Amniotic epithelial cell (primary cell): Measurements from ENCODE around the gene MICALL2.
"Not testable (repeated sequence)": the region's sequence is repeated elsewhere in the genome, so short reads cannot be mapped to it uniquely, and the experiment has no call there.

ENCODE experiments used
- DNase-seq: peaks from one replicate; pipeline ENCODE4 v3.0.0-alpha.2; 2010; ENCODE audit warnings: low read depth

MICALL2 gene

DNA sequence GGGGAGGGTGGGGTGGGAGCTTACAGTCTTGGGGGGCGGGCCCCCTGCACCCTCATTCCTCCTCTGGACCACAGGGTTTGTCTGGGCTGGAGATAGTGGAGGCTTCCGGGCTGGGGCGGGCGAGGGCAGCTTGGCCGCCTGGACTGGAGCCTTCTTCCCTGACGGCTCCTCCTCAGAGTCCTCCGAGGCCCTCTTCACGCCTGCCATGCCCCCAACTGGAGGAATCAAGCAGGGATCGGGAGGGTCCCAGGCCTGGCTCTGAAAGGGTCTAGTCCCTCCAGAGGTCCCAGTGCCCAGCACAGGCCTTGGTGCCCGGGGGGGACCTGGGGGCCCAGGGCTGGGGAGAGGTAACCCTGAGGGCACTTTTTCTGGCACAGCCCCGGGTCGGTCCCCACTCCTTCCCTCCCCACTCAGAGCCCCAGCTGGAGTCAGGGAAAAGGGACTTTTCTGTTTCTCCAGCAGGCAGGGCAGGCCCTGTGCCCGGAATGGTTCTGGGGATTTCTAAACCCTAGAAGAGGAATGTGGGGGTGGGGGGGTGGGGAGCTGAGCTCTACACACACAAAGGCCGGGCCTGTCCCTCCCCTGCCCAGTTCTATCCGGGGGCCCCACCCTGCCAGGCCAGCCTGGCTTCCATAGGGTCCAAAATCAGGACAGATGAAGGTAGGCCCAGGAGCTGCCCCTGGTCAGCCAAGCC lies 11.6 kb downstream of the MICALL2 start:
- no peak for DNase-seq

DNA sequence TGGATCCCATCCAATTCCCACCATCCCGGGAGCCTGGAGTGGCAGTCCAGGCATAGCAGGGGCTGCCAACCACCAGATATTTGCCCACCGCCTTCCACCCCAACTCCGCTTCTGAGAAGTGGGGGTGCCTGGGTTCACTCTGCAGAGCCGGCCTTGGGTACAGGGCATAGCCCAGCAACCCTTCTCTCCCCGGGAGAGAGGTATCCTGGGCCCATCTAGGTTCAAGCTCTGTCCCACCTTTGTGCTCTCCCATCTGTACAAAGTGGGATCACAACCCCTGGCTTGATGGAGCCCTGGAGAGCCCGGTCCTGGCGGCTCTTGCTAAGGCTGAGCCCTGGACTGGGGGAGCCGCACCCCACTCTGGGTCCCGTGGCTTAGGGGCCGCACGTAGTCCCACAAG lies 12.2 kb downstream of the MICALL2 start:
- no peak for DNase-seq

DNA sequence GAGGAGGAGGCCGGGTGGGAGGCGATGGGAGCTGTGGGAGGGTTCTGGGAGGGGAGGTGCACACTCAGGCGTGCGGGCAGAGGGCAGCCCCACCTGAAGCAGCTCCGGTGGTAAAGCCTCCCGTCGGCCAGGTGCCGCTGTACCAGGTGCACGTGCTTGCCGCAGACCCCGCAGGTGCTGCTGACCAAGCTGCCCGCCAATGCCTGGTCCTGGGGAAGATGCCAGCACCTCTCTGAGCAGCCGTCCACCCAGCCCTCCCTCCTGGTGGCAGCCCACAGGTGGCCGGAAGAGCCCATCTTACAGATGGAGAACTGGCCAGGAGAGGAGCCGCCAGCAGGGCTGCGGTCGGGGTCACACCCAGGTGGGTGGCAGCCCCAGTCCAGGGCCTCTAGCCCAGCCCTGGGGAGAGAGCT lies 12.6 kb downstream of the MICALL2 start:
- DNase-seq, result no peak

DNA sequence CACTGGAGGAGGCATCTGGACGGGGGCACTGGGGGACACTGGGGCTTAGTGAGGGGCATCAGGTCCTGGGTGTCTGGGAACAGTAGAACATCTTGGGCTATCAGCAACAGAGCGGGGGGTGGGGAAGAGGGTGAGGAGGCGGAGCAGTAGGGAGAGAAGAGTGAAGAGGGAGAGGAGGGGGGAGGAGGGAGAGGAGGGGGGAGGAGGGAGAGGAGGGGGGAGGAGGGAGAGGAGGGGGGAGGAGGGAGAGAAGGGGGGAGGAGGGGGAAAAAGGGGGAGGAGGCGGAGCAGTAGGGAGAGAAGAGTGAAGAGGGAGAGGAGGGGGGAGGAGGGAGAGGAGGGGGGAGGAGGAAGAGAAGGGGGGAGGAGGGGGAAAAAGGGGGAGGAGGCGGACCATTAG lies 13.2 kb downstream of the MICALL2 start:
- DNase-seq, result peak; percentile 76

DNA sequence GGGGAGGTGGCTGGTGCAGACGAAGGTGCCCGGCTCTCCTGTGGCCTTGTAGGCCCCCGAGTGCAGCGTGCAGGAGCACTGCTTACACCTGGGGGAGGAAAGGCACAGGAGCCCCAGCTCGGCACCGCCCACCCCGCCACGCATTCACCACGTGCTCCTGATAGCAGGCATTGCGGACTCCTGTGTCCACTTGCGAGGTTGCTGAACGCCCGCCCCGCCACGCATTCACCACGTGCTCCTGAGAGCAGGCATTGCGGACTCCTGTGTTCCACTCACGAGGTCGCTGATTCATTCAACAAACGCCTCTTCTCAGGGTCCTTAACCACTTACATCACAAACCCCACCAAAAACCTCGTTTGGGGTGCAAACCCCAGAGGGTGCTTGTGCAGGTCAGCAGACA lies 13.9 kb downstream of the MICALL2 start:
- DNase-seq, result no peak

DNA sequence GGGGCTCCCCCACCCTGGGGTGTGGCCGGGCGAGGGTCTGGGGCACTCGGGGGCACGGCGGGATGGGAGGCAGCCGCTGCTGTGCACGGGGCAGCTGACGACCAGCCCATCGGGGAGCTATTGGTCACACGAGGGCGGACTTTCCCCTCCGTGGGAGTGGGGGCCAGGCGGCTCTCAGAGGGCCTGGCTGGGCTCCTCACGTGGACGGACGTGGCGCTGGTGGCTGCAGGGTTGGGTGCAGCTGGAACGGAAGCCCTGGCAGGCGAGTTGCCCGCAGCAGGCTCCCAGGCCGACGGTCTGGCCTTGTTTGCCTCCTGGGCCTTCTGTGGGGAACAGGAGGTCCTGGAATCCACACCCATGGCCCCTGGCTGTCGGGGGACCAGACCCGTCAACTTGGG lies 14.3 kb downstream of the MICALL2 start:
- DNase-seq, result no peak

DNA sequence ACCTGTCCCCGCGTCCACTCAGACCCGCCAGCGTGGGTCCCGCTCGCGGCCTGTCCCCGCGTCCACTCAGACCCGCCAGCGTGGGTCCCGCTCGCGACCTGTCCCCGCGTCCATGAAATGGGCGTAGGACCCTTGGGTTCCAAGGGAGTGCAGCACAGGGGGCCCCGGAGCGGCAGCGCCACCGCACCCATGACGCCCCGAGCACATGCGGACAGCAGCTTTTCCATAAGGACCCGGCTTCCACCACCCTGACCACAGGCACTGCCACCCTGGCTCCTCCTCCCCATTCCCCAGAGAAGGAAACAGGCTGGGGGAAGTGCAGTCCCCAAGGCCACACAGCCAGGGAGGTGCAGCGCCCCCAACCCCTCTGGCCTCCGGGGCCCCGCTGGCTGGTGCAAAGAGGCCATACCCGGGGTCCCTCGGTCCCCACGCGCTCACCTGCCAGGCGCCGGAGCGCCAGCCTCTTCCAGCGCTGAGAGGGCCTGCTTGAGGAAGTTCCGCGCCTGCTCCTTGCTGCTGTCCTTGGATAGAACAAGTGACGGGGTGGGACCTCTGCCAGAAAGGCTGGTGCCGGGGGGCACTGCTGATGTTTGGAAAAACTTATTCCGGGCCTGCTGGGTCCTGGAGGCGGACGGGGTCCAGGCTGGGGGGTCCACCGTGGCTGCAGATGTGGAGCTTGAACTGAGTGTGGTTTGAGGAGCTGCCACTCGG lies 14.9 kb downstream of the MICALL2 start:
- DNase-seq, result no peak

DNA sequence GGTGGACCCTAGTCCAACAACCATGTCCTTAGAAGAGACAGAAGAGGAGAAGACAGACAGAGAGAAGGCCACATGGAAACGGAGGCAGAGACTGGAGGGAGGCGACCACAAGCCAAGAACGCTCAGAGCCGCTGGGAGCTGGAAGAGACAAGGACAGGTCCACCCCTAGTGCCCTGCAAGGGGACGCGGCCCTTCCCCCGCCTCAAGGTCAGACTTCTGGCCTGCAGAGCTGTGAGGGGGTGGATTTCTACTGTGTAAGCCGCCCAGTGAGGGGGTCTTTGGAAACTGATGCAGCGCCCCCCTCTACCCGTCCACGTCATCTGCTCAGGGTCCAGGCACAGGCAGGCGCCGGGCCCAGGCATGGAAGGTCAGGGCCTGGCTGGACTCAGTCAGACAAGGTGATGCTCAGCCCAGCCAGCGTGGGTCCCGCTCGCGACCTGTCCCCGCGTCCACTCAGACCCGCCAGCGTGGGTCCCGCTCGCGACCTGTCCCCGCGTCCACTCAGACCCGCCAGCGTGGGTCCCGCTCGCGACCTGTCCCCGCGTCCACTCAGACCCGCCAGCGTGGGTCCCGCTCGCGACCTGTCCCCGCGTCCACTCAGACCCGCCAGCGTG lies 15.6 kb downstream of the MICALL2 start:
- DNase-seq, result not testable (repeated sequence)

DNA sequence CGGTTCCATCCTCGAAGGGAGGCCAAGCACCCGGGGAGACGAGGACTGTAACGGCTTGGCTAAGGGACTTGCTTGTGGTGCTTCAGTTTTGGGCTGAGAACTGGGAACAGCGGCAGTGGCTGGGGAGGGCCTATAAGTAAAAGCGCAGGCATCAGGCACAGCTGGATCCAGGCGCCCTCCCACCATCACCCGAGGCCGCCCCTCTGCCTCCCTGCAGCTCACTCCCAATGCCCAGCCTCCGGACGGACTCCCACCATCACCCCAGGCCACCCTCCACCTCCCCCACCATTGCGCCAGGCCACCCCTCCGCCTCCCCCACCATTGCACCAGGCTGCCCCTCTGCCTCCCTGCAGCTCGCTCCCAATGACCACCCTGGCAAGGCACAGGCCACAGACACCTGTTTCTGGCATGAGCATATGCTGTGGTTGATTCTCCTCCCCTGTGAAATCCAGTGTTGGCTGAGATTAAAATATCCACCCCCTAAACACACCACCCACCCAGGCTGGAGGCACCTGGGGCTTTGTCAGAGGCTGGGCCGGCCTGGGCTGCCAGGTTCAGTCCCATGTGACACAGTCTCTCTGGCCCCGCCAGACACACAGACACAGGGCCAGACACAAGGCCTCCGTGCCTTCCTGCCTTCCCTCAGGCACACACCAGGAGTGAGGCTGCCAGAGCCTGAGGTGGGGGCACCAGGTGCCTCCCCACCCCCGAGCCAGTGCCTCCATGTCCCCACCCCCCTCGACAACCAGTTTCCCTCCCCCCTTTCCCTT lies 16.7 kb downstream of the MICALL2 start:
- DNase-seq, result no peak

DNA sequence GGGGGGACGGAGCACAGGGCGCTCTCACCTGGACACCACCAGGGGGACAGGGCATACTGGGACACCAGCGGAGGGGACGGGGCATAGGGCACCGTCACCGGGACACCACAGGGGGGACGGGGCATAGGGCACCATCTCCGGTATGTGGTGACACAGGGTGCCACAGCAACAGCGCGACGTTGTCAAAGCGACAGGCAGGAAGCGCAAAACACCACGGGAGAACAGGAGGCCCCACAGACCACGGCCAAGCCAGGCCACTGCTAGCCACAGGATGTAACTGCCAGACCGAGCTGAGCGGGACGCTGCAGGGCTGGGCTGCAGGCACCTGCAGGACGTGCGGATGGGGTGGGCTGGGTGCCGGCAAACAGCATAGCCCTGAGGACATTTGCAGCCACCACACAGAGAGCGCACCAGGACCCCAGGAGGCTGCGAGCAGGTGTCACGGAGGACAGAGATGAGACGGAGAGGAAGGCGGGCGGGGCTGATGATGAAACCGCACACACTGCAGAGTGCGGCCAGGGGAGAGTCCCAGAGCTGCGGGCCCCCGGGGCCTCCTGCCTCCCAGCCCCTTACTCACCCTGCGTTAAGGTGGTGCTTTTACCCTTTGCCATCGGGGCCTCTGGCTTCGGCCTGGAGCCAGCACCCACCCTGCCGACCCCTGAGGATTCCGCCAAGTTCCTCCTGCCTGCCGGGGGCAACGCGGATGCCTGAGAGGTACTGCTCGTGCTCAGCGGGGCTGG lies 17.5 kb downstream of the MICALL2 start:
- no peak for DNase-seq

DNA sequence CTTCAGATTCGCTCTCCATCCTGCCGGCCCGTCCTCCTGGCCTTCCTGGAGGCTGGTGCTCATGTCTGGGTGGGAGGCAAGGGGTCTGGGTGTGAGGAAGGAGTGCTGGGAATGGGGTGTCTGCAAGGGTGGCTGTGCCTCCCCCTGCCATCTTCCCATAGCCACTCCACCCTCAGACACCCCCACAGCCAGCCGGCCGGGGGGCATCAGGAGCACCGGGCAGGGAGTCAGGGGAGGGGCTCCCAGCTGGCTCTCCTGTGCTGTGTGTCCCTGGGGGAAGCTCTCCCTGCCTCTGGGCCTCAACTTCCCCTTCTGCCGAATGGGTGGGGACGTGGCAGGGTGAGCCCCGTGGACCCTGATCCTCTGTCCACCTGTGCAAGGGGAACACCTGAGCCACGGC lies 18.6 kb downstream of the MICALL2 start:
- no peak for DNase-seq

DNA sequence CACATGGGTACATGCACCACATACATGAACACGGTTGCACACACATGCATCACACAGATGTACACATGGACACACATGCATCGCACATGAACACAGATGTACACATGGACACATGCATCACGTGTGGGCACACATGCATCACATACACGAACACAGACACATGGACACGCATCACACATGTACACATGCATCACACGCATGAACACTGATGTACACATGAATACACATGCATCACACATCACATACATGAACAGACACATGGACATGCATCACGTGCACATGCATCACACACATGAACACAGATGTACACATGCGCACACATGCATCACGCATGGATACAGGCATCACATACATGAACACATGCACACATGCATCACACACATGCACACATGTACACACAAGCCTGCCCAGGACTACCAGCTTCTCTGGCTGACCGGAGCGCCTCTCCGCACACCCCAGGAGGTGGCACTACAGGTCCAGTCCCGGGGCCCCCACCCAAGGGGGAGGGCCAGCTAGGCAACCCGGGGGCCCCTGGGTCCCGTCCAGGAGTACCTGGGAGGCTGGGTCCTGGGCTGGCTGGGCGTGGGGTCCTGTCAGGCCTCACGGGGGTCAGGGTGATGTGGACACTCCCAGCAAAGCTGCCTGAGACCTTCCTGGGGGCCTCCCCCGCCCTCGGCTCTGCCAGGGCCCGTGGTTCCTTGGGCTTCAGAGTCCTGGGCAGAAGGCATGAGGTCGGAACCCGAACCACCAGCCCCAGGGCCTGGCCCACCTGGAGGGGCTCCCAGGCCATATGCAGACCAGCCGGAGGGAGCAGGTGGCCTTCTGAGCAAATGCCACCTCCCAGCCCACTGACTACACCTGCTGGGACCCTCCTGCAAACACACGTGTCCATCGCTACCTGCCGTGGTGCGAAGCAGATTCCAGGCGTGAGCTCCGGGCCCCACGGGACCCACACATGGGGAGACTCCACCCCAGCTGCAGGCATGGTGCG lies 19.6 kb downstream of the MICALL2 start:
- DNase-seq, result no peak

DNA sequence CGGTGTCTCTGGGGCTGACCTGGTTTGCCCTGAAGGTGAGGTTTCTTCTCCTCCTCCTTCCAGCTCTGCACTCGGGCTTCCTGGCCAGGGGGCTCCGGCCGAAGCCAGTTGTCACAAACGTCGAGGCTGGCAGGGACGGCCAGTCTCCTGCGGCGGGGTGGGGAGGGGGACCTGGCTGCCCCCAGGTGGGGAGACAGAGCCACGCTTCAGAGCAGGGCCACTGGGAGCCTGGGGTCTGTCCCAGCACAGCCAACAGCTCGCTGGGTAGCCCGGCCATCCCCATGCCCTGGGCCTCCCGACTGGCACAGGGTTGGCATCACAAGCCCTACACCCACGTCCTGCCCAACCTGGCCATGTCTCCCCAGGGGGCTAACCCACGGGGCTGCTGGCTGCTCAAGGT lies 20.4 kb downstream of the MICALL2 start:
- no peak for DNase-seq

DNA sequence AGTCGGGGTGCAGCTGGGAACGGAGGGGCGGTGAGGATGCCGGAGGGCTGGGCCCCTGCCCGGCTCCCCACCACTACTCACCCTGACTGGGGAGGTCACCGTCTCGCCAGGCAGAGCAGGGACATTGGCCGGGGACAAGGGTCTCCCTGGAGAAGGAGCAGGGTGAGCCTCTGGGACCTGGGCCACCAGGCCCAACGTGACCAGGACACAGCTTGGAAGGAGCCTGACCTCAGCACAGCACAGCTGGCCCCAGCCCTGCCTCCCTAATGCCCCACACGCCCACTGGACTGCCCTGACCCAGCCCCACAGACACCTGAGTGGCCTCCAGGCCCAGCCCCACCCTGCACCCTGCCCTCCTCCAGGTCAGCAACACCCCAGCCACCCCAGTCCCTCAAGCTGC lies 21.1 kb downstream of the MICALL2 start:
- DNase-seq, result no peak

DNA sequence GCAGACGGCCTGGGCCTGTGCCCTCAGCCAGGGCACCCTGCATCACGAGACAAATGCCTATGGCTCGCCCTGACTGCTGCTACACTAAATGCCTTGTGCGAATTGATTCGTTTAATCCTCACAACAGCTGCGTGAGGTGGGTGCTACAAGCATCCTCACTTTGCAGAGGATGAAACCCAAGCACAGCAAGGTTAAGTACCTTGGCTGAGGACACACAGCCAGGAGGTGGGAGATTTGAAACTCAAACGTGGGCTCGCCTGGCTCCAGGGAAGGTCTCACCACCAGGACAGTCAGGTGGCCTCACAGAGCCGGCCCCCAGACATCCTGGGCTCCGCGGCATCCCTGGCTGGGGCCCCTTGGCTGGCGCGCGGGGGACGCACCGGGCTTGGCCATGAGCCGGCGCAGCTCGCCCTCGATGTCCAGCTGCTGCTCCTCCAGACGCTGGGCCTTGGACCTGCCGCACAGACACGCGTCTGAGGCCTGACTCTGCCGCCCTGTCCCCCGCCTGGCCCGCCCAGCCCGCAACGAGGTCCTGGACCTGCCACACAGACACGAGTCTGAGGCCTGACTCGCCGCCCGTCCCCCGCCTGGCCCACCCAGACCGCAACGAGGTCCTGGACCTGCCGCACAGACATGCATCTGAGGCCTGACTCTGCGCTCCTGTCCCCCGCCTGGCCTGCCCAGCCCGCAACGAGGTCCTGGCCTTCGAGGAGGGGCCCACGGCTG lies 22.0 kb downstream of the MICALL2 start:
- DNase-seq, result no peak

DNA sequence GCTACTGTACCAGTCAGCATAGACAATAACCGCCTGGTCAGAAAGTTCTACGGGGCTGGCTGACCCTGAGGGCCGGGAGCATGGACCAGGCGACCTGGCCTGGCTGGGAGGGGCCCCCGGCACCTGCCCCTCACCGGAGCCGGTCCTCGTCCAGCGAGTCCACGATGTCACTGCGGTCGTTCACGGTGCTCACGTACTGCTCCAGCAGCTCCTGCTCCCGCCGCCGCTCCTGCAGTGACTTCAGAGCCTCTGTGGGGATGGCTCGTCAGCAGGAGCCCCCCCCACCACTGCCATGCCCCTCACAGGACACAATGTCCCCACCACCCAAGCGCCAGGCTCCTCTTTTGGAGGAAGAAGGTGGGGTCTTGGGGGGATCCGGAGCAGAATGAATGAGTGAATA lies 22.7 kb downstream of the MICALL2 start:
- DNase-seq, result no peak

DNA sequence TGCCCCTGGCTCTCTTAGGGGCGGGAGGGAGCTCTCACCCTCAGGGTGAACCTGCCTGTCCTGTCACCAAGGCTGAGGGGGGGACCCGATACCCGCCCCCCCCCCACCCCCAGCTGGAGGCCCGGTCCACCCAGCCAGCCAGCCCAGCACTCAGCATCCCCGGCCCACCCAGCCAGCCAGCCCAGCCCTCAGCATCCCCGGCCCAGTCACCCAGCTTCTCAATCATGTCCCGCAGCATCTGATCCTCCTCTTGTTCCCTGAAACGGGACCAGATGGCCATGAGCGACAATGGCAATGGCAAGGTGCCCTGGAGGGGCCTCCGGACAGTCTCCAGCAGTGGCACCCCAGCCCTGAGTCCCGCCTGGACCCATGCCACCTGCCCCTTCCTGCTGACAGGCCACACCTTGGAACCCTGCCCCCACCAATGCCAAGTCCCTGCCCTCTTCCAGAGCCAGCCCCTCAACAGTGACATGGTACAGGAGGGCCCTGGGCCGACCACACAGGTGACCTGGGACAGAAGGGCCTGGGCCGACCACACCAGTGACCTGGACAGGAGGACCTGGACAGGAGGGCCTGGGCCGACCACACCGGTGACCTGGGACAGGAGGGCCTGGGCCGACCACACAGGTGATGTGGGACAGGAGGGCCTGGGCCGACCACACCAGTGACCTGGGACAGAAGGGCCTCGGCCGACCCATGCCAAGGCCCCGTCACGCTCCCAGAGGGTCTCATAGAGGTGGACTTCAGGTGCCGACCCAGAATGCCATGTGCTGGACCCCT lies 24.2 kb downstream of the MICALL2 start:
- DNase-seq, result no peak

DNA sequence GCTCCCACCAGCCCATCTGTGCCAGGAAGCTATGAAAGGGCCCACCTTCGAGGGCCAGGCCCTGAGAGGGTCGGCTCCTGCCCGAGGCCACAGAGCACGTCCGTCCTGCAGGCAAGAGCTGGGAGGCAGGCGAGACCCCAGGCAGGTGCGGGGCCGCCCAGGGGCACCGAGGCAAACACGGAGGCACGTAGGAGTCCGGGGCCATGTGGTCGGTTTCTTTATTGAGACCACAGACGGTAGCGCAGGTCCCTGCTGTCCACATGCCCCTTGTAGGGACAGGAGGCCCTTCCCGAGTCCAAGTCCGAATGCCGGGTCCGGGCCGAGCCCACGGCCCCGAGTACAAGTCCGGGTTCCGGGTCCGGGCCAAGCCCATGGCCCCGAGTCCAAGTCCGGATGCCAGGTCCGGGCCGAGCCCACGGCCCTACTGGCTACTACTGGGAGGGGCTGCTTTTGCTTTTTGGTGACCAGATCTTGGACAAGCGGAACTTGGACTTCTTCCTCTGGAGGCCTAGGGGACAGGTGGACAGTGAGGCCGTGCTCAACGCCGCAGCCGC lies 25.0 kb downstream of the MICALL2 start:
- DNase-seq, result no peak
